Measurements from ENCODE around the gene IL22RA2.

GRCh38 chr6:137211910-137212309 is 38.5 kb upstream of the IL22RA2 start:
- TF ChIP-seq TAF1 (IDR thresholded peaks at IDR 0.05; ENCODE audit: borderline replicate concordance, low read depth, low read length) (no peak), POLR2A (IDR thresholded peaks at IDR 0.05; ENCODE audit: low read depth, low read length) (no peak), POLR2AphosphoS5 (IDR thresholded peaks at IDR 0.05; ENCODE audit: low read depth, low read length) (no peak)
